Activated T-cell treated with anti-CD3 and anti-CD28 coated beads for 1 hour (primary cell): ENCODE data around the gene PCDHB3.
"Not testable (repeated sequence)": the region's sequence is repeated elsewhere in the genome, so short reads cannot be mapped to it uniquely, and the experiment has no call there.

ENCODE experiments used
- DNase-seq: peaks from one replicate; pipeline ENCODE4 v3.0.0-alpha.2; 2020; ENCODE audit warnings: low read depth

Gene PCDHB3

DNA sequence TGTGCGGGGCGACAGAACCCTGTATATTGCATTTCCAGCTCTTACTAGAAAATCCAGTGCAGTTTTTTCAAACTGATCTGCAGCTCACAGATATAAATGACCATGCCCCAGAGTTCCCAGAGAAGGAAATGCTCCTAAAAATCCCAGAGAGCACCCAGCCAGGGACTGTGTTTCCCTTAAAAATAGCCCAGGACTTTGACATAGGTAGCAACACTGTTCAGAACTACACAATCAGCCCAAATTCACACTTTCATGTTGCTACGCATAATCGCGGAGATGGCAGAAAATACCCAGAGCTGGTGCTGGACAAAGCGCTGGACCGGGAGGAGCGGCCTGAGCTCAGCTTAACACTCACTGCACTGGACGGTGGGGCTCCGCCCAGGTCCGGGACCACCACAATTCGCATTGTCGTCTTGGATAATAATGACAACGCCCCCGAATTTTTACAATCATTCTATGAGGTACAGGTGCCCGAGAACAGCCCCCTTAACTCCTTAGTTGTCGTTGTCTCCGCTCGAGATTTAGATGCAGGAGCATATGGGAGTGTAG lies 35.5 kb downstream of the PCDHB3 start:
- no peak for DNase-seq

DNA sequence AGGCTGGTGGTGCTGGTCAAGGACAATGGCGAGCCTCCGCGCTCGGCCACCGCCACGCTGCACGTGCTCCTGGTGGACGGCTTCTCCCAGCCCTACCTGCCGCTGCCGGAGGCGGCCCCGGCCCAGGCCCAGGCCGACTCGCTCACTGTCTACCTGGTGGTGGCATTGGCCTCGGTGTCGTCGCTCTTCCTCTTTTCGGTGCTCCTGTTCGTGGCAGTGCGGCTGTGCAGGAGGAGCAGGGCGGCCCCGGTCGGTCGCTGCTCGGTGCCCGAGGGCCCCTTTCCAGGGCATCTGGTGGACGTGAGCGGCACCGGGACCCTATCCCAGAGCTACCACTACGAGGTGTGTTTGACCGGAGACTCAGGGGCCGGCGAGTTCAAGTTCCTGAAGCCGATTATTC lies 37.1 kb downstream of the PCDHB3 start:
- not testable (repeated sequence) for DNase-seq

DNA sequence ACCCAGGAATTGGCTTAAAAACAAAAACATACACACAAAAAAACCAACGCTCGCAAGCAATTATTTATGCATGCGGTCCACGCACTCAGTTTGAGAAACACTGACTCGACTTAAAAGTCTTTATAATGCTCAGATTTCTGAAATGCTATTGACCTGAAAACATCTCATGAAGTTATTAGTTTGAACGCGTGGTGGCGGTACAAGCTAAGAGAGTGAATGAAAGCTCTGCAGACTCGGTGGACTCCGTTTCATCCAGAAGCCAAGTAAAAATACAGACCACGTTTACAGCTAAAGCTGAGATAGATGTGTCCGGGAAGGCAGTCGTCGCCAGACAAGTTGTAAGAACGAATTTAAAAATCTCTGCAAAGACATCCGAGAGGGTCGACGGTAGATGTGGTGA lies 49.5 kb downstream of the PCDHB3 start, which contains the start of gene PCDHB6:
PCDHB6 (plus strand) TSS at position 246 of the 400 bp plus-strand sequence. CDS start 201 bp downstream, outside the sequence.
- no peak for DNase-seq

DNA sequence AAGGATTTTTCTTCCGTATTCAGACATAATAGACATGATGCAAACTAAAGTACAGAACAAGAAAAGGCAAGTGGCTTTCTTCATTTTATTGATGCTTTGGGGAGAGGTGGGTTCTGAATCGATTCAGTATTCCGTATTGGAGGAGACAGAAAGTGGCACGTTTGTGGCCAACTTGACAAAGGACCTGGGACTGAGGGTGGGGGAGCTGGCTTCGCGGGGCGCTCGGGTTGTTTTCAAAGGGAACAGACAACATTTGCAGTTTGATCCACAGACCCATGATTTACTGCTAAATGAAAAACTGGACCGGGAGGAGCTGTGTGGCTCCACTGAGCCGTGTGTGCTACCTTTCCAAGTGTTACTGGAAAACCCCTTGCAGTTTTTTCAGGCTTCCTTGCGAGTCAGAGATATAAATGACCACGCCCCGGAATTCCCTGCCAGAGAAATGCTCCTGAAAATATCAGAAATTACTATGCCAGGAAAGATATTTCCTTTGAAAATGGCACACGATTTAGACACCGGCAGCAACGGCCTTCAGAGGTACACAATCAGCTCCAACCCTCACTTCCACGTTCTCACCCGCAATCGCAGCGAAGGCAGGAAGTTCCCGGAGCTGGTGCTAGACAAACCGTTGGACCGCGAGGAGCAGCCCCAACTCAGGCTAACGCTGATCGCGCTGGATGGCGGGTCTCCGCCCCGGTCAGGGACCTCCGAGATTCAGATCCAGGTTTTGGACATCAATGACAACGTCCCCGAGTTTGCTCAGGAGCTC lies 50.1 kb downstream of the PCDHB3 start:
- no peak for DNase-seq

DNA sequence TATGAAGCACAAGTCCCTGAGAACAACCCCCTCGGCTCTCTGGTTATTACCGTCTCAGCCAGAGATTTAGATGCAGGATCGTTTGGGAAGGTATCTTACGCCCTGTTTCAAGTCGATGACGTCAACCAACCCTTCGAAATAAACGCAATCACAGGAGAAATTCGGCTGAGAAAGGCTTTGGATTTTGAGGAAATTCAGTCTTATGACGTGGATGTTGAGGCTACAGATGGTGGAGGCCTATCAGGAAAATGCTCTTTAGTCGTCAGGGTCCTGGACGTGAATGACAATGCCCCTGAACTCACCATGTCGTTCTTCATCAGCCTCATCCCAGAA lies 50.7 kb downstream of the PCDHB3 start:
- no peak for DNase-seq

DNA sequence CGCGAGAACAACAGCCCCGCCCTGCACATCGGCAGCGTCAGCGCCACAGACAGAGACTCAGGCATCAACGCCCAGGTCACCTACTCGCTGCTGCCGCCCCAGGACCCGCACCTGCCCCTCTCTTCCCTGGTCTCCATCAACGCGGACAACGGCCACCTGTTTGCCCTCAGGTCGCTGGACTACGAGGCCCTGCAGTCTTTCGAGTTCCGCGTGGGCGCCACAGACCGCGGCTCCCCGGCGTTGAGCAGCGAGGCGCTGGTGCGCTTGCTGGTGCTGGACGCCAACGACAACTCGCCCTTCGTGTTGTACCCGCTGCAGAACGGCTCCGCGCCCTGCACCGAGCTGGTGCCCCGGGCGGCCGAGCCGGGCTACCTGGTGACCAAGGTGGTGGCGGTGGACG lies 51.4 kb downstream of the PCDHB3 start:
- DNase-seq: not testable (repeated sequence)

DNA sequence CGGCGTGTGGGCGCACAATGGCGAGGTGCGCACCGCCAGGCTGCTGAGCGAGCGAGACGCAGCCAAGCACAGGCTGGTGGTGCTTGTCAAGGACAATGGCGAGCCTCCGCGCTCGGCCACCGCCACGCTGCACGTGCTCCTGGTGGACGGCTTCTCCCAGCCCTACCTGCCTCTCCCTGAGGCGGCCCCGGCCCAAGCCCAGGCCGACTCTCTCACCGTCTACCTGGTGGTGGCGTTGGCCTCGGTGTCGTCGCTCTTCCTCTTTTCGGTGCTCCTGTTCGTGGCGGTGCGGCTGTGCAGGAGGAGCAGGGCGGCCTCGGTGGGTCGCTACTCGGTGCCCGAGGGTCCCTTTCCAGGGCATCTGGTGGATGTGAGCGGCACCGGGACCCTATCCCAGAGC lies 51.8 kb downstream of the PCDHB3 start:
- DNase-seq: not testable (repeated sequence)
